ENCODE measurements around the gene SORT1.

GRCh38 chr1:109338091-109338490 lies 59.6 kb downstream of the SORT1 start:
- TF ChIP-seq CTCF (conservative IDR thresholded peaks at IDR 0.05 in 1 of 2, IDR thresholded peaks at IDR 0.05 in 1 of 2; ENCODE audit: extremely low read depth in 1 of 2, insufficient read depth in 1 of 2, low read depth in 1 of 2, low read length in 2 of 2) (no peak), EZH2 (IDR thresholded peaks at IDR 0.05; ENCODE audit: borderline replicate concordance, low read length) (no peak)
